ENCODE results near the gene ID1. TPM values are rescaled to one million over a fixed set of nuclear protein-coding genes. Genes with fewer than 3 reads are reported as not detected.

ID1 gene, protein sequence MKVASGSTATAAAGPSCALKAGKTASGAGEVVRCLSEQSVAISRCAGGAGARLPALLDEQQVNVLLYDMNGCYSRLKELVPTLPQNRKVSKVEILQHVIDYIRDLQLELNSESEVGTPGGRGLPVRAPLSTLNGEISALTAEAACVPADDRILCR
- total RNA-seq: 100 to 1,000 TPM; 524 to 962 (median 571) TPM

DNA sequence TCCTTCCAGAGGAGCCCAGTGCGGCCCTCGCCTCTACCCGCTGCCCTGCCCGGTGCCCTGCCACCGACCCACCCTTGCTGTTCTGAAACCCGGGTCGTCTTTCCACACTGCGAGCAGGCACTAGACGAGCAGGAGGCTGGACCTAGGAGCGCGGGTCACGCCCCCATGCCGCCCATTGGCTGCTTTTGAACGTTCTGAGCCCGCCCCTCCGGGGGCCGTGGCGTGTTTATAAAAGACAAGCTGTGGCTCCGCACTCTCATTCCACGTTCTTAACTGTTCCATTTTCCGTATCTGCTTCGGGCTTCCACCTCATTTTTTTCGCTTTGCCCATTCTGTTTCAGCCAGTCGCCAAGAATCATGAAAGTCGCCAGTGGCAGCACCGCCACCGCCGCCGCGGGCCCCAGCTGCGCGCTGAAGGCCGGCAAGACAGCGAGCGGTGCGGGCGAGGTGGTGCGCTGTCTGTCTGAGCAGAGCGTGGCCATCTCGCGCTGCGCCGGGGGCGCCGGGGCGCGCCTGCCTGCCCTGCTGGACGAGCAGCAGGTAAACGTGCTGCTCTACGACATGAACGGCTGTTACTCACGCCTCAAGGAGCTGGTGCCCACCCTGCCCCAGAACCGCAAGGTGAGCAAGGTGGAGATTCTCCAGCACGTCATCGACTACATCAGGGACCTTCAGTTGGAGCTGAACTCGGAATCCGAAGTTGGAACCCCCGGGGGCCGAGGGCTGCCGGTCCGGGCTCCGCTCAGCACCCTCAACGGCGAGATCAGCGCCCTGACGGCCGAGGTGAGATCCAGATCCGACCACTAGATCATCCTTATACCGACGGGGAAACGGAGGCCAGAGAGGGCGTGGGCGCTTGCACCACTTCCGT, at the start of gene ID1:
Gene ID1, plus strand, starts transcription at position 259 of the 871 bp plus-strand sequence. Its CDS starts 99 bp downstream, at position 358.
- Histone ChIP-seq H3K9me3 (no peaks in the 10 kb centered on the region), H3K4me3 (peak within 1 kb of the TSS; percentile 57 to 65 (median 62)), H3K36me3 (no peaks in the 10 kb centered on the region), H3K27me3 (no peaks in the 10 kb centered on the region), H3K4me1 (peaks cover 0 to 46% (median 32%) of the 10 kb centered on the region in 4 donors), H3K27ac (peak within 1 kb of the TSS; percentile 80 to 94 (median 89))
- TF ChIP-seq EP300 (IDR thresholded peaks at IDR 0.05) (peak; percentile 28 to 100), POLR2A (IDR thresholded peaks at IDR 0.05) (peak; percentile 88 to 96)
- TF ChIP-seq, protein P1, sequence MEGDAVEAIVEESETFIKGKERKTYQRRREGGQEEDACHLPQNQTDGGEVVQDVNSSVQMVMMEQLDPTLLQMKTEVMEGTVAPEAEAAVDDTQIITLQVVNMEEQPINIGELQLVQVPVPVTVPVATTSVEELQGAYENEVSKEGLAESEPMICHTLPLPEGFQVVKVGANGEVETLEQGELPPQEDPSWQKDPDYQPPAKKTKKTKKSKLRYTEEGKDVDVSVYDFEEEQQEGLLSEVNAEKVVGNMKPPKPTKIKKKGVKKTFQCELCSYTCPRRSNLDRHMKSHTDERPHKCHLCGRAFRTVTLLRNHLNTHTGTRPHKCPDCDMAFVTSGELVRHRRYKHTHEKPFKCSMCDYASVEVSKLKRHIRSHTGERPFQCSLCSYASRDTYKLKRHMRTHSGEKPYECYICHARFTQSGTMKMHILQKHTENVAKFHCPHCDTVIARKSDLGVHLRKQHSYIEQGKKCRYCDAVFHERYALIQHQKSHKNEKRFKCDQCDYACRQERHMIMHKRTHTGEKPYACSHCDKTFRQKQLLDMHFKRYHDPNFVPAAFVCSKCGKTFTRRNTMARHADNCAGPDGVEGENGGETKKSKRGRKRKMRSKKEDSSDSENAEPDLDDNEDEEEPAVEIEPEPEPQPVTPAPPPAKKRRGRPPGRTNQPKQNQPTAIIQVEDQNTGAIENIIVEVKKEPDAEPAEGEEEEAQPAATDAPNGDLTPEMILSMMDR (IDR thresholded peaks at IDR 0.05): peak in 1 of 5 experiments; percentile 13
- peak; percentile 93 to 95 for DNase-seq (ENCODE audit: low spot score in 2 of 2)
- 0 to 1% methylated on average over 50 to 71 of the region's 74 CpGs for WGBS, 2 donors

DNA sequence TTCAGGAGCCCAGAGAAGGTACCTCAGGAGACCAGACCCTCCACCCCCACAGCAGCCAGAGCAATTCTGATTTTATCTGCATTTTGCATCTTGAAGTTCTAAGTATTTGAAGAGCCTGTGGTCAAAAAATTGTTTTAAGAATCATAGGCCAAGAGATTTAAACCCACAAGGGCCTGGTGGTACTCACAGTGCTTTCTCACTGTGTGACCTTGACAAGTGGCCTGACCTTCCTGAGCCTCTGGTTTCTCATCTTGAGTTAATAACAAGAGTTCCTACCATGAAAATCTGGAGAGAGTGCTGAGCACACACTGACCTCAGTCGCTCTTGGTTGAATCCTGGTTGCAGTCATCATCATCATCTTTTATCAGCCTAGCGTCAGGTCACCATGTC, 45.4 kb upstream of the ID1 start:
- peaks cover 0 to 82% (median 19%) of the 10 kb centered on the region in 3 donors for H3K36me3 ChIP-seq
- TF ChIP-seq, protein P1 (IDR thresholded peaks at IDR 0.05): no peak
- TF ChIP-seq EP300 (IDR thresholded peaks at IDR 0.05) (no peak), POLR2A (IDR thresholded peaks at IDR 0.05) (no peak)
- no peak overlapping the region for H3K4me3 ChIP-seq
- WGBS, 2 donors: 95 to 100% methylated on average over 2 of the region's 2 CpGs
- no peaks in the 10 kb centered on the region for H3K27me3 ChIP-seq
- H3K27ac ChIP-seq: peak overlapping the region in 2 of 4 donors; percentile 48 to 71
- DNase-seq (ENCODE audit: low spot score in 2 of 2): no peak
- no peaks in the 10 kb centered on the region for H3K9me3 ChIP-seq
- H3K4me1 ChIP-seq: peaks cover 0 to 26% (median 4%) of the 10 kb centered on the region in 4 donors

DNA sequence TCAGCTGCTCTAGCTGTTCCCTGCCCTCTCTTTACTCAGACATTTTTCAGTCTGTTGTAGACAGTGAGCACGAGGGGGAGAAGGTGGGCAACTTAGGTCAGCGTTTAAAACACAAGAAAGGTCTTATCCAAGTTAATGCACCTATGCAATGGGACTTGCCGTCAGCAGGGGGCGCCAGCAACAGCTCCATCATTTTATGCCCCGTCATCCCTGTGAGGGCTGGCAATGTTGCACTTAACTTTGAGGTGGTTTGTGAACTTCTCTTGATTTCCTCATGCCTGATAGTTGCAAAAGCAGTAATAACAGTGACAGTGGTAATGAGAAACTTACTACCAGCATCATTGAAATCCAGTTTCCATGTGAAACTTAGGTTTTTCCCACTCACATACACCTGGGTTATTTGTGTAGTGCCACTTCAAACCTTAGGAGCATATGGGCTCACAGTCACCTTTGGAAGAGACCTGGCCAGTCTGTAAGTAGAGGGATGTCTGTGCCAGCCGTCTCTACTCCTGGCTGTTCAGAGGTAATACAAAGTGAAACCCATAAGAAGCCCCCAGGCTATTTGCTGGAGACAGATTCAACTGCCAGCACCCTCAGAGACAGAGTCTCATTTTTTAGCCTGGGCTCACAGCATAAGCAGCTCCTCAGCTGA, 44.9 kb upstream of the ID1 start:
- 15 to 17% methylated on average over 6 of the region's 6 CpGs for WGBS, 2 donors
- Histone ChIP-seq H3K4me3 (no peak overlapping the region), H3K27me3 (no peaks in the 10 kb centered on the region), H3K4me1 (peaks cover 0 to 26% (median 4%) of the 10 kb centered on the region in 4 donors), H3K36me3 (peaks cover 0 to 82% (median 17%) of the 10 kb centered on the region in 3 donors), H3K27ac (peak overlapping the region in 3 of 4 donors; percentile 46 to 71 (median 48)), H3K9me3 (no peaks in the 10 kb centered on the region)
- peak; percentile 48 to 65 for DNase-seq (ENCODE audit: low spot score in 2 of 2)
- no peak for TF ChIP-seq POLR2A (IDR thresholded peaks at IDR 0.05)
- TF ChIP-seq, protein P1 (IDR thresholded peaks at IDR 0.05): peak; percentile 73 to 87 (median 86)

DNA sequence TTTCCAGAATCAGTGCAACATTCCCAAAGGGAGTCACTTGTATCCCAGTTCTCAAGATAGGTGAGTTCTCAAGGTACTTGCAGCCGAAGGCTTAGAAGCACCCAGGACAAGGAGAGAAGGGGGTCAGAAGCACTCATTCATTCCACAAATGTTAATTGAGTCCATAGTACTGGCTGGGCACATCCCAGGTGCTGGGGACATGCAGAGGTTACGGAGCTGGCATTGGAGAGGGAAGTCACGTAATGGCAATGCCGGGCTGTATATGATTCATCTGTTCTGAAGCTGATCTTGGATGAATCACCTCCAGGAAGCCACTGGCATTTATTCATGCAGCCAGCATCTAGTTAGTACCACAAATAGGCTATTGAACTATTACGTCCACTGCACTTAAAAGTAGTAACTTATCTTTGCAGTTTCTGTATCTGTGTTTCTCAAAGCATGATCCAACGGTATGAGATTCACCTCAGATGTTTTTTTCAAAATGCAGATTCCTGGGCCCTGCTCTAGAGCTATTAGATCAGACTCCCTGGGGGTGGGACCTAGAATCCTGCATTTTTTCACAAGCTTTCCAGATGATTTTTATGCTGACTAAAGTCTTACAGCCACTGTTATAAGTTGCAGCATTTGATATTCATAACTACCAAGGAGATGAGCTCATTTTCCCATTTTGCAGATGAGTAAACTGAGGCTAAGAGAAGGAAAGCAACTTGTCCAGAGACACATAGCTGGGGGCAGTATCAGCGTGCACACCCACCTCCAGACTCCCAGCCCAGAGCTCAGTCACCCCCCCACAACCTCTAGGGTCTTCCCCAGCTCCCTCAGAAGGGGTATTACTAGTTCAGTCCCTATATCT, 44.1 kb upstream of the ID1 start:
- no peak for DNase-seq (ENCODE audit: low spot score in 2 of 2)
- TF ChIP-seq EP300 (IDR thresholded peaks at IDR 0.05): no peak
- TF ChIP-seq, protein P1 (IDR thresholded peaks at IDR 0.05): no peak
- no peak for TF ChIP-seq POLR2A (IDR thresholded peaks at IDR 0.05)
- Histone ChIP-seq H3K36me3 (peaks cover 0 to 82% (median 16%) of the 10 kb centered on the region in 3 donors), H3K4me3 (no peak overlapping the region), H3K27ac (peak overlapping the region in 3 of 4 donors; percentile 46 to 71 (median 48)), H3K27me3 (no peaks in the 10 kb centered on the region), H3K4me1 (peaks cover 0 to 26% (median 4%) of the 10 kb centered on the region in 4 donors), H3K9me3 (no peaks in the 10 kb centered on the region)
- WGBS, 2 donors: 61 to 63% methylated on average over 7 of the region's 7 CpGs
